ENCODE measurements around the gene PREX1. TPM values are rescaled to one million over a fixed set of nuclear protein-coding genes. Genes with fewer than 3 reads are reported as not detected.

Gene PREX1
- total RNA-seq, 1 donor, result 14.1 TPM

GRCh38 chr20:48818031-48818370, 9.8 kb downstream of the PREX1 start:
- Histone ChIP-seq H3K27ac (ENCODE audit: low read depth, low read length) (no peak overlapping the region), H3K4me3 (ENCODE audit: insufficient read depth, low read length) (no peak overlapping the region), H3K9me3 (ENCODE audit: low read depth, low read length) (no peaks in the 10 kb centered on the region), H3K36me3 (ENCODE audit: insufficient read depth, low read length) (no peaks in the 10 kb centered on the region), H4K20me1 (ENCODE audit: insufficient read depth, low read length) (peaks cover 6% of the 10 kb centered on the region), H3K4me2 (ENCODE audit: insufficient read depth, low read length) (no peak overlapping the region), H3K79me2 (ENCODE audit: insufficient read depth, low read length) (peaks cover 4% of the 10 kb centered on the region), H3K27me3 (ENCODE audit: insufficient read depth, low read length) (peaks cover 4% of the 10 kb centered on the region), H2AFZ (ENCODE audit: low read length) (no peak overlapping the region), H3K4me1 (ENCODE audit: insufficient read depth, low read length) (peaks cover 4% of the 10 kb centered on the region)
- TF ChIP-seq CTCF (IDR thresholded peaks at IDR 0.05; ENCODE audit: extremely low read depth, low read depth, low read length), result no peak
- no peak for DNase-seq (ENCODE audit: insufficient read length, low spot score, missing footprints)

GRCh38 chr20:48817367-48818030, 10.3 kb downstream of the PREX1 start:
- TF ChIP-seq CTCF (IDR thresholded peaks at IDR 0.05; ENCODE audit: extremely low read depth, low read depth, low read length), result no peak
- peak; percentile 63 for DNase-seq (ENCODE audit: insufficient read length, low spot score, missing footprints)
- H3K36me3 ChIP-seq (ENCODE audit: insufficient read depth, low read length), result no peaks in the 10 kb centered on the region
- no peak overlapping the region for H2AFZ ChIP-seq (ENCODE audit: low read length)
- H3K79me2 ChIP-seq (ENCODE audit: insufficient read depth, low read length), result peaks cover 4% of the 10 kb centered on the region
- H3K9me3 ChIP-seq (ENCODE audit: low read depth, low read length), result no peaks in the 10 kb centered on the region
- H3K4me1 ChIP-seq (ENCODE audit: insufficient read depth, low read length), result peaks cover 4% of the 10 kb centered on the region
- H3K27me3 ChIP-seq (ENCODE audit: insufficient read depth, low read length), result peaks cover 4% of the 10 kb centered on the region
- no peak overlapping the region for H3K4me2 ChIP-seq (ENCODE audit: insufficient read depth, low read length)
- no peak overlapping the region for H3K27ac ChIP-seq (ENCODE audit: low read depth, low read length)
- H4K20me1 ChIP-seq (ENCODE audit: insufficient read depth, low read length), result peaks cover 6% of the 10 kb centered on the region
- H3K4me3 ChIP-seq (ENCODE audit: insufficient read depth, low read length), result no peak overlapping the region

GRCh38 chr20:48816282-48817205, 11.3 kb downstream of the PREX1 start:
- H3K9me3 ChIP-seq (ENCODE audit: low read depth, low read length), result no peaks in the 10 kb centered on the region
- peaks cover 4% of the 10 kb centered on the region for H3K27me3 ChIP-seq (ENCODE audit: insufficient read depth, low read length)
- H3K27ac ChIP-seq (ENCODE audit: low read depth, low read length), result no peak overlapping the region
- no peak overlapping the region for H2AFZ ChIP-seq (ENCODE audit: low read length)
- peaks cover 4% of the 10 kb centered on the region for H3K4me1 ChIP-seq (ENCODE audit: insufficient read depth, low read length)
- no peak overlapping the region for H3K4me3 ChIP-seq (ENCODE audit: insufficient read depth, low read length)
- H3K4me2 ChIP-seq (ENCODE audit: insufficient read depth, low read length), result no peak overlapping the region
- no peak for TF ChIP-seq CTCF (IDR thresholded peaks at IDR 0.05; ENCODE audit: extremely low read depth, low read depth, low read length)
- no peaks in the 10 kb centered on the region for H3K36me3 ChIP-seq (ENCODE audit: insufficient read depth, low read length)
- H3K79me2 ChIP-seq (ENCODE audit: insufficient read depth, low read length), result peaks cover 4% of the 10 kb centered on the region
- no peak for DNase-seq (ENCODE audit: insufficient read length, low spot score, missing footprints)
- peaks cover 6% of the 10 kb centered on the region for H4K20me1 ChIP-seq (ENCODE audit: insufficient read depth, low read length)

- Histone ChIP-seq H3K36me3 (ENCODE audit: insufficient read depth, low read length) (no peaks in the 10 kb centered on the region), H3K4me2 (ENCODE audit: insufficient read depth, low read length) (no peak overlapping the region), H3K79me2 (ENCODE audit: insufficient read depth, low read length) (peaks cover 4% of the 10 kb centered on the region), H3K27ac (ENCODE audit: low read depth, low read length) (no peak overlapping the region), H2AFZ (ENCODE audit: low read length) (no peak overlapping the region), H3K9me3 (ENCODE audit: low read depth, low read length) (no peaks in the 10 kb centered on the region), H3K4me1 (ENCODE audit: insufficient read depth, low read length) (peaks cover 4% of the 10 kb centered on the region), H3K27me3 (ENCODE audit: insufficient read depth, low read length) (peaks cover 4% of the 10 kb centered on the region), H4K20me1 (ENCODE audit: insufficient read depth, low read length) (peaks cover 4% of the 10 kb centered on the region), H3K4me3 (ENCODE audit: insufficient read depth, low read length) (no peak overlapping the region)
- no peak for TF ChIP-seq CTCF (IDR thresholded peaks at IDR 0.05; ENCODE audit: extremely low read depth, low read depth, low read length)
- no peak for DNase-seq (ENCODE audit: insufficient read length, low spot score, missing footprints)
Measured at GRCh38 chr20:48815537-48815936, 12.3 kb downstream of the PREX1 start.

Data from osteoblast (primary cell).